ENCODE data around the gene AGFG2. TPM values are rescaled to one million over a fixed set of nuclear protein-coding genes. Genes with fewer than 3 reads are reported as not detected.

The AGFG2 gene
- total and polyA plus RNA-seq, 2 of the 13 experiments (the other 11 are each of a cell fraction or from before 2014, with no cell fraction given): 125 to 132 TPM

DNA sequence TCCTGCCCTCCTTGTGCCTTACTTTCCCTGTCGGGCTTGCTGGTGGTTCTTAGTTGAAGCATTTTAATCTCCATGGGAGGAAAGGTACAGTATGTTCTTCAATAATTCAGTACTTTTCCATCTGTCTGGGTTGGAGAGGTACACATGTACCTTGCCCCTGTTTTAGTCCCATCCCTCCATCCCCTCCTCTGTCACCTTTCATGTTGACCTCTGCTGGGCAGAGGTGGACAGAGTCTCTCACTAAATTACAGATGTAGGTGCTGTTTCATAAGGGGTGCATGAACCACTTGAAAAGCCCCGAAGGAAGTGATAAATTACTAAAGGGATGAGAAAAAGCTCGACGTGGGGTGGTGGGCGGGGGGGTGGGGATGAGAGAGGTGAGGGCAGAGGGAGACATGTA lies 5.4 kb downstream of the AGFG2 start (continued):
- TF ChIP-seq, protein P1, sequence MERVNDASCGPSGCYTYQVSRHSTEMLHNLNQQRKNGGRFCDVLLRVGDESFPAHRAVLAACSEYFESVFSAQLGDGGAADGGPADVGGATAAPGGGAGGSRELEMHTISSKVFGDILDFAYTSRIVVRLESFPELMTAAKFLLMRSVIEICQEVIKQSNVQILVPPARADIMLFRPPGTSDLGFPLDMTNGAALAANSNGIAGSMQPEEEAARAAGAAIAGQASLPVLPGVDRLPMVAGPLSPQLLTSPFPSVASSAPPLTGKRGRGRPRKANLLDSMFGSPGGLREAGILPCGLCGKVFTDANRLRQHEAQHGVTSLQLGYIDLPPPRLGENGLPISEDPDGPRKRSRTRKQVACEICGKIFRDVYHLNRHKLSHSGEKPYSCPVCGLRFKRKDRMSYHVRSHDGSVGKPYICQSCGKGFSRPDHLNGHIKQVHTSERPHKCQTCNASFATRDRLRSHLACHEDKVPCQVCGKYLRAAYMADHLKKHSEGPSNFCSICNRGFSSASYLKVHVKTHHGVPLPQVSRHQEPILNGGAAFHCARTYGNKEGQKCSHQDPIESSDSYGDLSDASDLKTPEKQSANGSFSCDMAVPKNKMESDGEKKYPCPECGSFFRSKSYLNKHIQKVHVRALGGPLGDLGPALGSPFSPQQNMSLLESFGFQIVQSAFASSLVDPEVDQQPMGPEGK (CRISPR knock-in tag; IDR thresholded peaks at IDR 0.05): peak; percentile 71
- no peak for TF ChIP-seq ZMAT3 (CRISPR knock-in tag; conservative IDR thresholded peaks at IDR 0.05)
- TF ChIP-seq SRSF4 (IDR thresholded peaks at IDR 0.05; ENCODE audit: low read depth, low read length, poor library complexity, severe bottlenecking): no peak
- no peak; the same call in 1 of the 2 replicates for TF ChIP-seq HDAC2 (CRISPR knock-in tag; IDR thresholded peaks at IDR 0.05)
- no peak for TF ChIP-seq TCF12 (IDR thresholded peaks at IDR 0.05)
- no peak for TF ChIP-seq TCF12 (CRISPR knock-in tag; IDR thresholded peaks at IDR 0.05)
- TF ChIP-seq RFXAP (CRISPR knock-in tag; IDR thresholded peaks at IDR 0.05; ENCODE audit: borderline replicate concordance): no peak
- TF ChIP-seq NFRKB (IDR thresholded peaks at IDR 0.05): no peak
- TF ChIP-seq ZNF775 (CRISPR knock-in tag; IDR thresholded peaks at IDR 0.05; ENCODE audit: borderline replicate concordance): no peak
- no peak for TF ChIP-seq SSRP1 (CRISPR knock-in tag; IDR thresholded peaks at IDR 0.05)
- TF ChIP-seq, protein P2, sequence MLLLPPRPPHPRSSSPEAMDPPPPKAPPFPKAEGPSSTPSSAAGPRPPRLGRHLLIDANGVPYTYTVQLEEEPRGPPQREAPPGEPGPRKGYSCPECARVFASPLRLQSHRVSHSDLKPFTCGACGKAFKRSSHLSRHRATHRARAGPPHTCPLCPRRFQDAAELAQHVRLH (CRISPR knock-in tag; IDR thresholded peaks at IDR 0.05; ENCODE audit: borderline replicate concordance, low read depth): no peak
- TF ChIP-seq ELF1 (CRISPR knock-in tag; IDR thresholded peaks at IDR 0.05): no peak
- TF ChIP-seq, protein P3, sequence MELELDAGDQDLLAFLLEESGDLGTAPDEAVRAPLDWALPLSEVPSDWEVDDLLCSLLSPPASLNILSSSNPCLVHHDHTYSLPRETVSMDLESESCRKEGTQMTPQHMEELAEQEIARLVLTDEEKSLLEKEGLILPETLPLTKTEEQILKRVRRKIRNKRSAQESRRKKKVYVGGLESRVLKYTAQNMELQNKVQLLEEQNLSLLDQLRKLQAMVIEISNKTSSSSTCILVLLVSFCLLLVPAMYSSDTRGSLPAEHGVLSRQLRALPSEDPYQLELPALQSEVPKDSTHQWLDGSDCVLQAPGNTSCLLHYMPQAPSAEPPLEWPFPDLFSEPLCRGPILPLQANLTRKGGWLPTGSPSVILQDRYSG (CRISPR knock-in tag; IDR thresholded peaks at IDR 0.05): no peak
- TF ChIP-seq ZSCAN25 (CRISPR knock-in tag; IDR thresholded peaks at IDR 0.05): no peak
- TF ChIP-seq CHD4 (IDR thresholded peaks at IDR 0.05; ENCODE audit: borderline replicate concordance, low read length): no peak
- no peak for TF ChIP-seq RFX1 (IDR thresholded peaks at IDR 0.05)
- no peak for TF ChIP-seq ZNF207 (IDR thresholded peaks at IDR 0.05; ENCODE audit: borderline replicate concordance)
- TF ChIP-seq ZBTB8A (CRISPR knock-in tag; IDR thresholded peaks at IDR 0.05; ENCODE audit: borderline replicate concordance, low read depth): no peak
- TF ChIP-seq SKI (IDR thresholded peaks at IDR 0.05; ENCODE audit: partially characterized antibody): no peak
- TF ChIP-seq, protein P4, sequence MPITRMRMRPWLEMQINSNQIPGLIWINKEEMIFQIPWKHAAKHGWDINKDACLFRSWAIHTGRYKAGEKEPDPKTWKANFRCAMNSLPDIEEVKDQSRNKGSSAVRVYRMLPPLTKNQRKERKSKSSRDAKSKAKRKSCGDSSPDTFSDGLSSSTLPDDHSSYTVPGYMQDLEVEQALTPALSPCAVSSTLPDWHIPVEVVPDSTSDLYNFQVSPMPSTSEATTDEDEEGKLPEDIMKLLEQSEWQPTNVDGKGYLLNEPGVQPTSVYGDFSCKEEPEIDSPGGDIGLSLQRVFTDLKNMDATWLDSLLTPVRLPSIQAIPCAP (CRISPR knock-in tag; IDR thresholded peaks at IDR 0.05; ENCODE audit: low read depth): no peak
- TF ChIP-seq, protein P5, sequence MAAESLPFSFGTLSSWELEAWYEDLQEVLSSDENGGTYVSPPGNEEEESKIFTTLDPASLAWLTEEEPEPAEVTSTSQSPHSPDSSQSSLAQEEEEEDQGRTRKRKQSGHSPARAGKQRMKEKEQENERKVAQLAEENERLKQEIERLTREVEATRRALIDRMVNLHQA (CRISPR knock-in tag; IDR thresholded peaks at IDR 0.05): no peak
- TF ChIP-seq, protein P6, sequence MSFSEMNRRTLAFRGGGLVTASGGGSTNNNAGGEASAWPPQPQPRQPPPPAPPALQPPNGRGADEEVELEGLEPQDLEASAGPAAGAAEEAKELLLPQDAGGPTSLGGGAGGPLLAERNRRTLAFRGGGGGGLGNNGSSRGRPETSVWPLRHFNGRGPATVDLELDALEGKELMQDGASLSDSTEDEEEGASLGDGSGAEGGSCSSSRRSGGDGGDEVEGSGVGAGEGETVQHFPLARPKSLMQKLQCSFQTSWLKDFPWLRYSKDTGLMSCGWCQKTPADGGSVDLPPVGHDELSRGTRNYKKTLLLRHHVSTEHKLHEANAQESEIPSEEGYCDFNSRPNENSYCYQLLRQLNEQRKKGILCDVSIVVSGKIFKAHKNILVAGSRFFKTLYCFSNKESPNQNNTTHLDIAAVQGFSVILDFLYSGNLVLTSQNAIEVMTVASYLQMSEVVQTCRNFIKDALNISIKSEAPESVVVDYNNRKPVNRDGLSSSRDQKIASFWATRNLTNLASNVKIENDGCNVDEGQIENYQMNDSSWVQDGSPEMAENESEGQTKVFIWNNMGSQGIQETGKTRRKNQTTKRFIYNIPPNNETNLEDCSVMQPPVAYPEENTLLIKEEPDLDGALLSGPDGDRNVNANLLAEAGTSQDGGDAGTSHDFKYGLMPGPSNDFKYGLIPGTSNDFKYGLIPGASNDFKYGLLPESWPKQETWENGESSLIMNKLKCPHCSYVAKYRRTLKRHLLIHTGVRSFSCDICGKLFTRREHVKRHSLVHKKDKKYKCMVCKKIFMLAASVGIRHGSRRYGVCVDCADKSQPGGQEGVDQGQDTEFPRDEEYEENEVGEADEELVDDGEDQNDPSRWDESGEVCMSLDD (CRISPR knock-in tag; IDR thresholded peaks at IDR 0.05; ENCODE audit: borderline replicate concordance): no peak
